GM12892 (cell line): ENCODE measurements around the gene SEMA5B.

Source experiments
- POLR2A ChIP-seq: IDR thresholded peaks from 2 replicates; pipeline ENCODE4 v1.6.1; 2011; ENCODE audit warnings: low read depth, low read length, control low read depth
- POLR2AphosphoS5 ChIP-seq: IDR thresholded peaks from 2 replicates; pipeline ENCODE4 v1.6.1; 2011; ENCODE audit warnings: low read depth, low read length, control low read depth
- TAF1 ChIP-seq: IDR thresholded peaks from 2 replicates; pipeline ENCODE4 v1.6.1; 2011; ENCODE audit warnings: low read depth, mild to moderate bottlenecking, control low read depth, low read length, borderline replicate concordance

DNA sequence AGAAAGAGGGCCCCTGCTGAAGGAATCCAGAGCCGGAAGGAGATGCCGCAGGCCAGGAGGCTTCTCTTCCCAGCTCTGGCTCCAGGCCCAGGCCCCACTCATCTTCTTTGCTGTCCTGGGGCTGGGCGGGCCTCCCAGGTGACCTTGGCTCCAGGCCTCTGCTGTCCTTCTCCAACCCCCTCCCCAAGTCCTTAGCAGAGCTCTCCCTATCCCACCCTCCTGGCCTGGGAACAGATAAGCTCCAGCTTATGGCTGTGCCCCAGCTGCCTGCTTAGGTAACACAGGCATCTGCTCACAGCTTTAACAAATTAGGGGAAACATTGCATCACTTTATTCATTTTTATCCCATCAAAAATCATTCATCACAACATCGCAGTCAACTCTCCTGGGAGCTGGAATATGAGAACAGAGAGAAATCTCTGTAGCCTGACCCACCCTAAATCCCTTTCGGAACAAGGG is 86.9 kb downstream of the SEMA5B start:
- TF ChIP-seq POLR2A, result no peak
- TF ChIP-seq POLR2AphosphoS5, result no peak
- TF ChIP-seq TAF1, result no peak
